Naive thymus-derived CD4-positive, alpha-beta T cell (primary cell): ENCODE measurements around the gene PGPEP1. TPM values are rescaled to one million over a fixed set of nuclear protein-coding genes. Genes with fewer than 3 reads are reported as not detected.
"Not testable (repeated sequence)": the region's sequence is repeated elsewhere in the genome, so short reads cannot be mapped to it uniquely, and the experiment has no call there.

ENCODE experiments used
- ATAC-seq: fragments of 150-1000 bp; cut with Tn5 transposase; 2 replicates; pipeline ENCODE4 v1.10.0; 2021; ENCODE audit warnings: mild to moderate bottlenecking, moderate library complexity
- CTCF ChIA-PET: fragments of 350-600 bp; sonication (Branson Sonifier 250); formaldehyde crosslinking; loops from one replicate; lab custom pipeline; 2021; ENCODE audit warnings: antibody characterized with exemption; lab: Charles Lee
- POLR2A ChIA-PET: fragments of 350-600 bp; sonication (Branson Sonifier 250); formaldehyde crosslinking; loops from one replicate; lab custom pipeline; 2021; ENCODE audit warnings: antibody characterized with exemption, inconsistent platforms; lab: Charles Lee
- DNase-seq, 9 donors: peaks; one replicate each; pipeline versions ENCODE4 v3.0.0 to v3.0.0-alpha.2; 2020 to 2022; ENCODE audit warnings: mixed read lengths in 1 of 9
- H3K27ac ChIP-seq: one replicate; pipeline ENCODE4 v1.7.0; 2013; ENCODE audit warnings: mild to moderate bottlenecking, low read depth, low read length, moderate library complexity
- H3K27me3 ChIP-seq, 2 donors: one replicate each; pipeline ENCODE4 v1.7.0; 2013; ENCODE audit warnings: low read length in 2 of 2, mild to moderate bottlenecking in 2 of 2, moderate library complexity in 2 of 2; ENCODE audit not compliant: control insufficient read depth in 2 of 2, insufficient read depth in 2 of 2
- H3K36me3 ChIP-seq, 3 experiments: 1 replicate in 2 of 3; 2 replicates in 1 of 3; pipeline ENCODE4 v1.7.0; 2013; ENCODE audit warnings: low read length in 3 of 3, mild to moderate bottlenecking in 3 of 3, moderate library complexity in 1 of 3; ENCODE audit not compliant: insufficient read depth in 3 of 3, control insufficient read depth in 2 of 3
- H3K4me1 ChIP-seq, 2 donors: one replicate each; pipeline ENCODE4 v1.7.0; 2013; ENCODE audit warnings: low read length in 2 of 2, mild to moderate bottlenecking in 2 of 2, moderate library complexity in 1 of 2; ENCODE audit not compliant: control insufficient read depth in 2 of 2, insufficient read depth in 2 of 2
- H3K4me3 ChIP-seq: 2 replicates; pipeline ENCODE4 v1.7.0; 2013; ENCODE audit warnings: mild to moderate bottlenecking, low read length
- H3K9me3 ChIP-seq, 3 experiments: 1 replicate in 2 of 3; 2 replicates in 1 of 3; pipeline ENCODE4 v1.7.0; 2013; ENCODE audit warnings: low read length in 3 of 3; ENCODE audit not compliant: control insufficient read depth in 2 of 3
- H3K27ac Mint-ChIP-seq, 9 donors: one replicate each; pipeline ENCODE4 v1.8.0; 2020 to 2022; ENCODE audit warnings: mixed read lengths in 9 of 9, mild to moderate bottlenecking in 8 of 9, moderate library complexity in 5 of 9, inconsistent platforms in 2 of 9
- H3K27me3 Mint-ChIP-seq, 5 donors: one replicate each; pipeline ENCODE4 v1.8.0; 2021 to 2022; ENCODE audit warnings: mixed read lengths in 5 of 5, mild to moderate bottlenecking in 1 of 5
- H3K36me3 Mint-ChIP-seq, 5 donors: one replicate each; pipeline ENCODE4 v1.8.0; 2020 to 2022; ENCODE audit warnings: mixed read lengths in 5 of 5, mild to moderate bottlenecking in 3 of 5, inconsistent platforms in 1 of 5
- H3K4me1 Mint-ChIP-seq, 7 donors: one replicate each; pipeline ENCODE4 v1.8.0; 2020 to 2022; ENCODE audit warnings: mixed read lengths in 7 of 7, mild to moderate bottlenecking in 3 of 7, inconsistent platforms in 1 of 7
- H3K4me3 Mint-ChIP-seq, 10 donors: one replicate each; pipeline ENCODE4 v1.8.0; 2020 to 2022; ENCODE audit warnings: mild to moderate bottlenecking in 10 of 10, mixed read lengths in 10 of 10, moderate library complexity in 6 of 10, inconsistent platforms in 2 of 10
- H3K9me3 Mint-ChIP-seq, 11 donors: one replicate each; pipeline ENCODE4 v1.8.0; 2020 to 2022; ENCODE audit warnings: mixed read lengths in 11 of 11, mild to moderate bottlenecking in 4 of 11, inconsistent platforms in 1 of 11, moderate library complexity in 1 of 11
- intact Hi-C, 2 donors: fragments of 100-400 bp; cut with micrococcal nuclease; formaldehyde crosslinking; loops; one replicate each; pipeline ENCODE4 v1.15.1; 2023
- polyA plus RNA-seq, 2 donors: library from polyadenylated mRNA; unstranded; fragments of 300-500 nt; fragmentation: Illumina TruSeq; gene quantifications; one replicate each; pipeline ENCODE4 v1.2.3, GENCODE V29; 2021
- total RNA-seq, 6 experiments: library from RNA in 5 of 6; stranded (reverse) in 5 of 6; gene quantifications; 1 replicate in 5 of 6; 2 replicates in 1 of 6; pipeline ENCODE4 v1.2.3 and lab custom pipeline; 2021 to 2026

The PGPEP1 gene
- total and polyA plus RNA-seq, 7 experiments from 2014 or later: 9.4 to 57.1 (median 41.1) TPM

DNA sequence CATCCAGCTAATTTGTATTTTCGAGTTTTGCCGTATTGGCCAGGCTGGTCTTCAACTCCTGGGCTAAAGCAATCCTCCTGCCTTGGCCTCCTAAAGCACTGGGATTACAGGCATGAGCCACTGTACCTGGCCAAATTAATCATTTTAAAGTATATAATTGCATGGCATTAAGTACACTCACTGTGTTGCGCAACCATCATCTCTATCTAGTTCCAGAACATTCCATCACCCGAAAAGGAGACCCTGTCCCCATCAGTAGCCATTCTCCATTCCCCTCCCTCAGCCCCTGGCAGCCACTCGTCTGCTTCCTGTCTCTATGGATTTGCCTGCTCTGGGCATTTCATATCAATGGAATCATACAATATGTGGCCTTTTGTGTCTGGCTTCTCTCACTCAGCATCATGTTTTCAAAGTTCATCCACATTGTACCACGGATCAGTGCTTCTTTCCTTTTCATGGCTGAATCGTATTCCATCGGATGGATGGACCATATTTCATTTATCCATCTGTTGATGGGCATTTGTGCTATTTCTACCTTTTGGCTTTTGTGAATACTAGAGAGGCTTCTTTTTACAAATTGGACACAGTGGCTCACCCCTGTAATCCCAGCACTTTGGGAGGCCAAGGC lies 13.1 kb downstream of the PGPEP1 start:
- H3K27me3 Mint-ChIP-seq: no peaks in the 10 kb centered on the region
- CTCF ChIA-PET: no interaction called here
- POLR2A ChIA-PET: no interaction called here
- Histone ChIP-seq H3K4me3 (no peak overlapping the region), H3K27me3 (no peaks in the 10 kb centered on the region), H3K4me1 (no peaks in the 10 kb centered on the region), H3K9me3 (no peaks in the 10 kb centered on the region), H3K27ac (no peak overlapping the region), H3K36me3 (peaks cover 0 to 37% (median 4%) of the 10 kb centered on the region in 3 experiments)
- H3K4me3 Mint-ChIP-seq: no peak overlapping the region
- H3K4me1 Mint-ChIP-seq: peaks cover 0 to 4% (median 0%) of the 10 kb centered on the region in 7 donors
- H3K36me3 Mint-ChIP-seq: peaks cover 0 to 43% (median 24%) of the 10 kb centered on the region in 5 donors
- DNase-seq (no peak), ATAC-seq (no peak)
- peak overlapping the region in 2 of 9 donors; percentile 13 to 80 for H3K27ac Mint-ChIP-seq
- intact Hi-C loops: no loop called here
- no peaks in the 10 kb centered on the region for H3K9me3 Mint-ChIP-seq

- CTCF ChIA-PET: interaction anchor here (0.6 kb wide), 1 partner anchor 44 kb away, joined by 4 read pairs; no protein-coding TSS in a partner anchor
- H3K27ac ChIP-seq, H3K9me3 ChIP-seq, intact Hi-C loops, DNase-seq, H3K4me1 ChIP-seq, H3K4me1 Mint-ChIP-seq, H3K4me3 ChIP-seq, H3K27me3 ChIP-seq, POLR2A ChIA-PET, H3K27me3 Mint-ChIP-seq, H3K9me3 Mint-ChIP-seq, H3K4me3 Mint-ChIP-seq, H3K27ac Mint-ChIP-seq, ATAC-seq: not testable (repeated sequence)
- H3K36me3 ChIP-seq: peaks cover 0 to 47% (median 6%) of the 10 kb centered on the region in 3 experiments
- peaks cover 0 to 48% (median 28%) of the 10 kb centered on the region in 5 donors for H3K36me3 Mint-ChIP-seq
Measured at GRCh38 chr19:18354743-18355142, 14.3 kb downstream of the PGPEP1 start.

- Histone ChIP-seq H3K4me3 (no peak overlapping the region), H3K27me3 (no peaks in the 10 kb centered on the region), H3K27ac (no peak overlapping the region), H3K4me1 (no peaks in the 10 kb centered on the region), H3K9me3 (no peaks in the 10 kb centered on the region), H3K36me3 (peaks cover 5 to 53% (median 7%) of the 10 kb centered on the region in 3 experiments)
- no peaks in the 10 kb centered on the region for H3K9me3 Mint-ChIP-seq
- ChIA-PET POLR2A (no interaction called here), CTCF (no interaction called here)
- no peaks in the 10 kb centered on the region for H3K27me3 Mint-ChIP-seq
- H3K27ac Mint-ChIP-seq: no peak overlapping the region
- ATAC-seq: no peak
- no peaks in the 10 kb centered on the region for H3K4me1 Mint-ChIP-seq
- no peak overlapping the region for H3K4me3 Mint-ChIP-seq
- no peak for DNase-seq
- peaks cover 4 to 48% (median 28%) of the 10 kb centered on the region in 5 donors for H3K36me3 Mint-ChIP-seq
- intact Hi-C loops: no loop called here
Measured at GRCh38 chr19:18357041-18357440, 16.6 kb downstream of the PGPEP1 start.

DNA sequence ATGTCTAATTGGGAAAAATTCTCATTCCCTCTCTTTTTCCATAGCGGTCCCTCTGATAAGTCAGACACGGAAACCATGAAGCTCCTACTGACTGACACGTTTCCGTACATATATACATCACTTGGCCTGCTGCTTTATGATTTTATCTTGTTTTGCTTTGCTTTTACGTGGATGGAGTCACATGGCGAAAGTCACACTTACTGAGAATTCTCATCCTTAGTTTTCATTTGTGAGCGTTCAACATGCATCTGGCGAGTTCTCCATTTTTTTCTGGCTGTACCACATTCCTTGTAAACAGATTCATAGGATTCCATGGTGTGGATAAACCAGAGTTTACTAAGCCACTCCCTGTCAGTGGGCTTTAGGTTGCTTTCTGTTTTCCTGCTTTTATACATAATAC lies 21.2 kb downstream of the PGPEP1 start:
- H3K4me3 ChIP-seq: no peak overlapping the region
- peaks cover 5 to 69% (median 7%) of the 10 kb centered on the region in 3 experiments for H3K36me3 ChIP-seq
- ChIA-PET POLR2A (no interaction called here), CTCF (interaction anchor here (0.7 kb wide), 1 partner anchor 9 kb away, joined by 3 read pairs; no protein-coding TSS in a partner anchor)
- no peaks in the 10 kb centered on the region for H3K27me3 ChIP-seq
- ATAC-seq: no peak
- no peaks in the 10 kb centered on the region for H3K27me3 Mint-ChIP-seq
- no peak overlapping the region for H3K27ac ChIP-seq
- intact Hi-C loops: no loop called here
- H3K9me3 ChIP-seq: peaks cover 0 to 3% (median 0%) of the 10 kb centered on the region in 3 experiments
- no peaks in the 10 kb centered on the region for H3K4me1 Mint-ChIP-seq
- H3K4me3 Mint-ChIP-seq: no peak overlapping the region
- peaks cover 4 to 73% (median 44%) of the 10 kb centered on the region in 5 donors for H3K36me3 Mint-ChIP-seq
- no peaks in the 10 kb centered on the region for H3K4me1 ChIP-seq
- DNase-seq: no peak
- no peaks in the 10 kb centered on the region for H3K9me3 Mint-ChIP-seq
- peak overlapping the region in 1 of 9 donors; percentile 55 for H3K27ac Mint-ChIP-seq

DNA sequence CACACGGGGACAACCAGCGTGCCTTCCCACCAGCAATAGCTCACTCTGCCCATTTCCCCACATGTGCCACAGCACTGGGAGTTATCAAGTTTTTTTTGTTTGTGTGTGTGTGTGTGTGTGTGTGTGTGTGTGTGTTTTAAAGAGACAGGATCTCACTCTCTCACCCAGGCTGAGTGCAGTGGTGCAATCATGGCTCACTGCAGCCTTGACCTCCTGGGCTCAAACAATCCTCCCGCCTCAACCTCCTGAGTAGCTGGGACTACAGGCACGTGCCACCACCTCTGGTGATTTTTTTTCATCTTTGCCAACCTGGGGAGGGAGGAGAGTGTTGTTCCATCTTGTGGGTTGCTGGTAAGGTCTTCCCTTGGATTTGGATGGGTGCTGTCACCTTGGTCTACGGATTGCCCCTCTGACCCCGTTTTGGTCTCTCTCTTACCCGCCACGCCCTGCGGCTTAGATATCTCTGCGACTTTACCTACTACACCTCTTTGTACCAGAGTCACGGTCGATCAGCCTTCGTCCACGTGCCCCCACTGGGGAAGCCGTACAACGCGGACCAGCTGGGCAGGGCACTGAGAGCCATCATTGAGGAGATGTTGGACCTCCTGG lies 22.6 kb downstream of the PGPEP1 start:
- no peak for ATAC-seq
- Mint-ChIP-seq H3K27ac (no peak overlapping the region), H3K4me1 (no peaks in the 10 kb centered on the region), H3K36me3 (peaks cover 4 to 62% (median 38%) of the 10 kb centered on the region in 5 donors), H3K27me3 (no peaks in the 10 kb centered on the region), H3K9me3 (no peaks in the 10 kb centered on the region), H3K4me3 (no peak overlapping the region)
- POLR2A ChIA-PET: interaction anchor here (0.6 to 1.0 kb wide), 2 partner anchors 21 to 275 kb away, joined by 3 read pairs; no protein-coding TSS in a partner anchor
- CTCF ChIA-PET: no interaction called here
- H3K27me3 ChIP-seq: no peaks in the 10 kb centered on the region
- H3K4me3 ChIP-seq: no peak overlapping the region
- peaks cover 3 to 55% (median 5%) of the 10 kb centered on the region in 3 experiments for H3K36me3 ChIP-seq
- H3K9me3 ChIP-seq: peaks cover 0 to 3% (median 0%) of the 10 kb centered on the region in 3 experiments
- no peaks in the 10 kb centered on the region for H3K4me1 ChIP-seq
- intact Hi-C loops: no loop called here
- no peak overlapping the region for H3K27ac ChIP-seq
- no peak for DNase-seq

GRCh38 chr19:18363787-18364186 lies 23.4 kb downstream of the PGPEP1 start:
- Histone ChIP-seq H3K27me3 (no peaks in the 10 kb centered on the region), H3K4me3 (no peak overlapping the region), H3K4me1 (no peaks in the 10 kb centered on the region), H3K27ac (no peak overlapping the region), H3K9me3 (peaks cover 0 to 3% (median 0%) of the 10 kb centered on the region in 3 experiments), H3K36me3 (peaks cover 3 to 50% (median 5%) of the 10 kb centered on the region in 3 experiments)
- Mint-ChIP-seq H3K9me3 (no peaks in the 10 kb centered on the region), H3K4me1 (no peaks in the 10 kb centered on the region), H3K4me3 (no peak overlapping the region), H3K27me3 (no peaks in the 10 kb centered on the region), H3K36me3 (peaks cover 4 to 58% (median 38%) of the 10 kb centered on the region in 5 donors), H3K27ac (no peak overlapping the region)
- intact Hi-C loops: no loop called here
- POLR2A ChIA-PET: interaction anchor here (0.6 kb wide), 1 partner anchor 274 kb away, joined by 3 read pairs; no protein-coding TSS in a partner anchor
- no peak for ATAC-seq
- no peak for DNase-seq
- CTCF ChIA-PET: no interaction called here
